ENCODE results near the gene WNT10A.
A peak's percentile ranks its signal among the peaks of the same experiment; 100 is the strongest.
"Not testable (repeated sequence)": the region's sequence is repeated elsewhere in the genome, so short reads cannot be mapped to it uniquely, and the experiment has no call there.

The WNT10A gene

GRCh38 chr2:218894880-218895157 lies 14.2 kb downstream of the WNT10A start:
- DNase-seq = no peak

GRCh38 chr2:218895326-218895725 lies 14.7 kb downstream of the WNT10A start:
- DNase-seq = no peak

GRCh38 chr2:218895759-218896500 lies 15.3 kb downstream of the WNT10A start:
- DNase-seq = no peak

- DNase-seq = peak; percentile 71
These were observed 16.1 kb downstream of the WNT10A start for GRCh38 chr2:218896501-218897393.

GRCh38 chr2:218897394-218898108 lies 16.9 kb downstream of the WNT10A start:
- no peak for DNase-seq

- peak; percentile 91 for DNase-seq
These were observed 17.6 kb downstream of the WNT10A start for GRCh38 chr2:218898109-218898878.

- no peak for DNase-seq
These were observed 18.5 kb downstream of the WNT10A start for GRCh38 chr2:218899147-218899546.

- DNase-seq = no peak
These were observed 21.8 kb downstream of the WNT10A start for GRCh38 chr2:218902427-218902826.

- DNase-seq = no peak
These were observed 23.5 kb downstream of the WNT10A start for GRCh38 chr2:218904176-218904575.

GRCh38 chr2:218908721-218909619 lies 28.3 kb downstream of the WNT10A start:
- peak; percentile 98 for DNase-seq

- no peak for DNase-seq
These were observed 30.1 kb downstream of the WNT10A start for GRCh38 chr2:218910741-218911140.

GRCh38 chr2:218920504-218920903 lies 39.9 kb downstream of the WNT10A start:
- DNase-seq = no peak

GRCh38 chr2:218924757-218925156 lies 44.1 kb downstream of the WNT10A start:
- no peak for DNase-seq

GRCh38 chr2:218925434-218925833 lies 44.8 kb downstream of the WNT10A start:
- no peak for DNase-seq

GRCh38 chr2:218927422-218927821 lies 46.8 kb downstream of the WNT10A start:
- DNase-seq = no peak

- DNase-seq = no peak
These were observed 47.2 kb downstream of the WNT10A start for GRCh38 chr2:218927876-218928275.

- not testable (repeated sequence) for DNase-seq
These were observed 49.8 kb downstream of the WNT10A start for GRCh38 chr2:218930488-218930887.

- not testable (repeated sequence) for DNase-seq
These were observed 51.1 kb downstream of the WNT10A start for GRCh38 chr2:218931751-218932150.
